ENCODE measurements around the gene TMEM184A. TPM values are rescaled to one million over a fixed set of nuclear protein-coding genes. Genes with fewer than 3 reads are reported as not detected.
A peak's percentile ranks its signal among the peaks of the same experiment; 100 is the strongest.

Gene TMEM184A
- total and polyA plus RNA-seq, 2 experiments from 2014 or later = 0.18 to 0.66 TPM

- DNase-seq (ENCODE audit: low spot score) (no peak), ATAC-seq (no peak)
- Mint-ChIP-seq H3K9me3 (no peaks in the 10 kb centered on the region), H3K27ac (0 out of 2 replicates have a peak overlapping the region, but pooled peaks have one; percentile 40), H3K27me3 (ENCODE audit: insufficient read depth, low read depth, poor library complexity) (peaks cover 23% of the 10 kb centered on the region), H3K36me3 (ENCODE audit: low read depth) (peaks cover 23% of the 10 kb centered on the region), H3K4me3 (peak overlapping the region; percentile 55), H3K4me1 (peaks cover 17% of the 10 kb centered on the region)
- no peaks in the 10 kb centered on the region for H3K9me2 ChIP-seq (ENCODE audit: insufficient read depth)
- no peak overlapping the region for H2AFZ ChIP-seq
- H3K4me1 ChIP-seq (ENCODE audit: insufficient read depth) = no peaks in the 10 kb centered on the region; the same call in 1 of the 2 replicates
- no peak overlapping the region for H3K4me3 ChIP-seq
- H3K4me2 ChIP-seq = no peak overlapping the region
- no peak overlapping the region for H3K27ac ChIP-seq (ENCODE audit: low read depth)
- H3K36me3 ChIP-seq (ENCODE audit: insufficient read depth) = peaks cover 4% of the 10 kb centered on the region; the same call in 1 of the 2 replicates
- H3K27me3 ChIP-seq (ENCODE audit: insufficient read depth) = no peaks in the 10 kb centered on the region
- H4K20me1 ChIP-seq (replicated peaks; ENCODE audit: insufficient read depth) = no peaks in the 10 kb centered on the region; the same call in 1 of the 2 replicates
- TF ChIP-seq ETS1 (IDR thresholded peaks at IDR 0.05) = no peak
- H3F3A ChIP-seq (replicated peaks; ENCODE audit: low read depth) = peaks cover 9% of the 10 kb centered on the region; the same call in 1 of the 2 replicates
- peaks cover 29% of the 10 kb centered on the region for H3K79me2 ChIP-seq (replicated peaks; ENCODE audit: insufficient read depth)
Measured at GRCh38 chr7:1505731-1506550, 50.1 kb downstream of the TMEM184A start.

- no peaks in the 10 kb centered on the region for H3K27me3 ChIP-seq (ENCODE audit: insufficient read depth)
- Mint-ChIP-seq H3K4me1 (peaks cover 17% of the 10 kb centered on the region), H3K27ac (peak within 1 kb of the TSS; percentile 80; the same call in 1 of the 2 replicates), H3K9me3 (no peaks in the 10 kb centered on the region), H3K27me3 (ENCODE audit: insufficient read depth, low read depth, poor library complexity) (peaks cover 22% of the 10 kb centered on the region), H3K36me3 (ENCODE audit: low read depth) (peaks cover 32% of the 10 kb centered on the region), H3K4me3 (peak within 1 kb of the TSS; percentile 95)
- H3K4me3 ChIP-seq = peak within 1 kb of the TSS; percentile 90
- peaks cover 4% of the 10 kb centered on the region; the same call in 1 of the 2 replicates for H3K36me3 ChIP-seq (ENCODE audit: insufficient read depth)
- TF ChIP-seq EZH2 (IDR thresholded peaks at IDR 0.05; ENCODE audit: low read depth, unreplicated experiment) (no peak), ETS1 (IDR thresholded peaks at IDR 0.05) (peak; percentile 95), POLR2AphosphoS5 (IDR thresholded peaks at IDR 0.05; ENCODE audit: low read depth) (peak; percentile 71), EZH2phosphoT487 (IDR thresholded peaks at IDR 0.05; ENCODE audit: unreplicated experiment) (no peak), ZNF331 (CRISPR knock-in tag; IDR thresholded peaks at IDR 0.05; ENCODE audit: low read depth) (no peak), CTCF (conservative IDR thresholded peaks at IDR 0.05; ENCODE audit: low read depth in 2 of 2) (peak; percentile 57 to 81), CREB1 (CRISPR knock-in tag; IDR thresholded peaks at IDR 0.05; ENCODE audit: low read depth) (peak; percentile 25; the same call in 1 of the 2 replicates), NANOG (IDR thresholded peaks at IDR 0.05; ENCODE audit: borderline replicate concordance) (no peak), STAT1 (IDR thresholded peaks at IDR 0.05; ENCODE audit: unreplicated experiment) (no peak), REST (IDR thresholded peaks at IDR 0.05; ENCODE audit: unreplicated experiment) (no peak)
- peak within 1 kb of the TSS; percentile 92 for H3K4me2 ChIP-seq
- DNase-seq (ENCODE audit: low spot score) (peak; percentile 96), ATAC-seq (peak; percentile 91)
- no peaks in the 10 kb centered on the region for H3K9me2 ChIP-seq (ENCODE audit: insufficient read depth)
- H3K27ac ChIP-seq (ENCODE audit: low read depth) = no peak within 1 kb of the TSS
- peaks cover 35% of the 10 kb centered on the region for H3K79me2 ChIP-seq (replicated peaks; ENCODE audit: insufficient read depth)
- no peaks in the 10 kb centered on the region; the same call in 1 of the 2 replicates for H4K20me1 ChIP-seq (replicated peaks; ENCODE audit: insufficient read depth)
- no peaks in the 10 kb centered on the region; the same call in 1 of the 2 replicates for H3K4me1 ChIP-seq (ENCODE audit: insufficient read depth)
- H3F3A ChIP-seq (replicated peaks; ENCODE audit: low read depth) = peaks cover 9% of the 10 kb centered on the region; the same call in 1 of the 2 replicates
- H2AFZ ChIP-seq = no peak within 1 kb of the TSS
Measured at GRCh38 chr7:1503816-1504775, 51.9 kb downstream of the TMEM184A start, which contains the start of gene INTS1. Gene INTS1 (minus strand): TSS chr7:1504389. CDS start chr7:1503960, 429 bp downstream.
